Measurements from ENCODE around the gene AAMP. TPM values are rescaled to one million over a fixed set of nuclear protein-coding genes. Genes with fewer than 3 reads are reported as not detected.
"Not testable (repeated sequence)": the region's sequence is repeated elsewhere in the genome, so short reads cannot be mapped to it uniquely, and the experiment has no call there.

AAMP gene
- total and polyA plus RNA-seq, 10 donors, result 54.1 to 93.8 (median 62.5) TPM

DNA sequence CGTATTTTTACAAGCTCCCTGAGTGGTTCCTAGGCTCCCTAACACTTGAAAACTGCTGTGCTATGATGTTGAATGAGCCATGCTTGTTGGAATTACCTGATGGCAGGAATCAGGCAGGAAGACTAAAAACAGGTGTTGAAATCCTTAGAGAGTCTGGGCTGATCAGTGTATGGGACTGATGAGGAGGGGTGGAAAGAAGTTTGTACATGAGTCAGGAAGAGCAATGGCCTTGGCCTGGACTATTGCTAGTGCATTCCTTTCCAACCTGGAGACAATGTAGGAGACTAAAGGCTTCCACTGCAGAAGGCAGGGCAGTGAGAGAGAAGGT is 47.3 kb upstream of the AAMP start:
- no peak for DNase-seq
- Histone ChIP-seq H3K4me3 (peak overlapping the region in 1 of 8 donors; percentile 28), H3K27ac (peak overlapping the region in 2 of 8 donors; percentile 55 to 58), H3K36me3 (no peaks in the 10 kb centered on the region), H3K4me1 (peaks cover 6 to 68% (median 26%) of the 10 kb centered on the region in 6 donors), H3K9me3 (no peaks in the 10 kb centered on the region), H3K27me3 (replicated peaks in 1 of 7) (no peaks in the 10 kb centered on the region)
- TF ChIP-seq POLR2AphosphoS5 (IDR thresholded peaks at IDR 0.05) (no peak), POLR2A (IDR thresholded peaks at IDR 0.05) (no peak)
- TF ChIP-seq, protein P1, sequence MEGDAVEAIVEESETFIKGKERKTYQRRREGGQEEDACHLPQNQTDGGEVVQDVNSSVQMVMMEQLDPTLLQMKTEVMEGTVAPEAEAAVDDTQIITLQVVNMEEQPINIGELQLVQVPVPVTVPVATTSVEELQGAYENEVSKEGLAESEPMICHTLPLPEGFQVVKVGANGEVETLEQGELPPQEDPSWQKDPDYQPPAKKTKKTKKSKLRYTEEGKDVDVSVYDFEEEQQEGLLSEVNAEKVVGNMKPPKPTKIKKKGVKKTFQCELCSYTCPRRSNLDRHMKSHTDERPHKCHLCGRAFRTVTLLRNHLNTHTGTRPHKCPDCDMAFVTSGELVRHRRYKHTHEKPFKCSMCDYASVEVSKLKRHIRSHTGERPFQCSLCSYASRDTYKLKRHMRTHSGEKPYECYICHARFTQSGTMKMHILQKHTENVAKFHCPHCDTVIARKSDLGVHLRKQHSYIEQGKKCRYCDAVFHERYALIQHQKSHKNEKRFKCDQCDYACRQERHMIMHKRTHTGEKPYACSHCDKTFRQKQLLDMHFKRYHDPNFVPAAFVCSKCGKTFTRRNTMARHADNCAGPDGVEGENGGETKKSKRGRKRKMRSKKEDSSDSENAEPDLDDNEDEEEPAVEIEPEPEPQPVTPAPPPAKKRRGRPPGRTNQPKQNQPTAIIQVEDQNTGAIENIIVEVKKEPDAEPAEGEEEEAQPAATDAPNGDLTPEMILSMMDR (IDR thresholded peaks at IDR 0.05 in 8 of 11, conservative IDR thresholded peaks at IDR 0.05 in 3 of 11), result no peak
- intact Hi-C loops (cut with DNase I; ENCODE audit: low total_unique reads), result no loop called here
- 84 to 100% (median 93%) methylated on average over 1 of the region's 1 CpG for WGBS, 5 donors

DNA sequence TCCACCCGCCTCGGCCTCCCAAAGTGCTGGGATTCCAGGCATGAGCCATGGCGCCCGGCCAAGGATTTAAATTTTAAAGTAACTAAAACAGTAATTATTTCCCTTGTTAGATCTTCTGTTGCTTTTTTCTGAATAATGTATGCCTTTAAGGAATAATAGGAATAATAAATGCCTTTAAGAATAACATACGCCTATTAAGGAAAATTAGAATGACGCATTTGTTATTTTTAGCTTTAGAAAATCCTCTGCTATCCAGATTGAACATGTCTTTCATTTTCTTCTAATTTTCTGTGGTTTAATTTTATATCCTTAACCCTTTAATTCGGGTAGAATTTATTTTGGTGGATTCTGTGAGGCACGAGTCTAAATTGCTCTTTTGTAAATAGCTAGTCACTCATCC is 45.5 kb upstream of the AAMP start:
- no peak for DNase-seq
- TF ChIP-seq, protein P1 (IDR thresholded peaks at IDR 0.05 in 8 of 11, conservative IDR thresholded peaks at IDR 0.05 in 3 of 11), result no peak
- TF ChIP-seq POLR2AphosphoS5 (IDR thresholded peaks at IDR 0.05), result no peak
- no peak for TF ChIP-seq POLR2A (IDR thresholded peaks at IDR 0.05)
- H3K4me3 ChIP-seq, result no peak overlapping the region
- peaks cover under 1 to 51% (median 11%) of the 10 kb centered on the region in 6 donors for H3K4me1 ChIP-seq
- no peaks in the 10 kb centered on the region for H3K27me3 ChIP-seq (replicated peaks in 1 of 7)
- H3K27ac ChIP-seq, result no peak overlapping the region
- no peaks in the 10 kb centered on the region for H3K36me3 ChIP-seq
- intact Hi-C loops (cut with DNase I; ENCODE audit: low total_unique reads), result no loop called here
- H3K9me3 ChIP-seq, result no peaks in the 10 kb centered on the region
- WGBS, 5 donors, result 86 to 88% (median 88%) methylated on average over 8 of the region's 8 CpGs

DNA sequence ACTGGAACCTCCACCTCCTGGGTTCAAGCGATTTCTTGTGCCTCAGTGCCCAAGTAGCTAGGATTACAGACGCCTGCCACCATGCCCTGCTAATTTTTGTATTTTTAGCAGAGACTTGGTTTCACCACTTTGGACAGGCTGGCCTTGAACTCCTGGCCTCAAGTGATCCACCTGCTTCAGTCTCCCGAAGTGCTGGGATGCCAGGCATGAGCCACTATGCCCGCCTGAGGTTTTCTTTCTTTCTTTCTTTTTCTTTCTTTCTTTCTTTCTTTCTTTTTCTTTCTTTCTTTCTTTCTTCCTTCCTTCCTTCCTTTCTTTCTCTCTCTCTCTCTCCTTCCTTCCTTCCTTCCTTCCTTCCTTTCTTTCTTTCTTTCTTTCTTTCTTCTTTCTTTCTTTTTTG is 44.8 kb upstream of the AAMP start:
- H3K36me3 ChIP-seq; H3K4me3 ChIP-seq; H3K27ac ChIP-seq; H3K27me3 ChIP-seq (replicated peaks in 1 of 7); intact Hi-C loops (cut with DNase I; ENCODE audit: low total_unique reads); H3K9me3 ChIP-seq; DNase-seq: not testable (repeated sequence)
- peaks cover 0 to 44% (median 7%) of the 10 kb centered on the region in 6 donors for H3K4me1 ChIP-seq
- 88 to 98% (median 96%) methylated on average over 4 of the region's 4 CpGs for WGBS, 5 donors

DNA sequence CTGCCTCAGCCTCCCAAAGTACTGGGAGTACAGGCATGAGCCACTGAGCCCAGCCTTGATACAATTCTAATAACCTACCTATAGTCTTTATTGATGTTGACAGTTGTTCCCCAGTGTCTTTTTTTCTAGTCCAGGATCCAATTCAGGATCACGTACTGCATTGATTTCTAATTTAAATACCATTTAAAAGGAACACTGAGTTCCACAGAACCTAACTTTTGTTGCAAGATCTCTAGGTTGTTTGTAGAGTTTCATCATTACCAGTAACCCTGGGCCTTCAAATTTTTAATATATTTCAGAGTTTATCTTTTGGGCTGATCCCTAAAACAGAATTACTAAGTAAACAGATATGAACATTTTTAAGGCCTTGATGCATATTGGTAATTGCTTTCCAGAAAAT is 43.4 kb upstream of the AAMP start:
- Histone ChIP-seq H3K27ac (no peak overlapping the region), H3K4me3 (no peak overlapping the region), H3K36me3 (no peaks in the 10 kb centered on the region), H3K27me3 (replicated peaks in 1 of 7) (no peaks in the 10 kb centered on the region), H3K9me3 (no peaks in the 10 kb centered on the region), H3K4me1 (peaks cover 0 to 50% (median 6%) of the 10 kb centered on the region in 6 donors)
- WGBS, 5 donors, result 85 to 92% (median 88%) methylated on average over 1 of the region's 1 CpG
- TF ChIP-seq POLR2AphosphoS5 (IDR thresholded peaks at IDR 0.05), result no peak
- TF ChIP-seq, protein P1 (IDR thresholded peaks at IDR 0.05 in 8 of 11, conservative IDR thresholded peaks at IDR 0.05 in 3 of 11), result no peak
- no peak for TF ChIP-seq POLR2A (IDR thresholded peaks at IDR 0.05)
- intact Hi-C loops (cut with DNase I; ENCODE audit: low total_unique reads), result no loop called here
- no peak for DNase-seq

DNA sequence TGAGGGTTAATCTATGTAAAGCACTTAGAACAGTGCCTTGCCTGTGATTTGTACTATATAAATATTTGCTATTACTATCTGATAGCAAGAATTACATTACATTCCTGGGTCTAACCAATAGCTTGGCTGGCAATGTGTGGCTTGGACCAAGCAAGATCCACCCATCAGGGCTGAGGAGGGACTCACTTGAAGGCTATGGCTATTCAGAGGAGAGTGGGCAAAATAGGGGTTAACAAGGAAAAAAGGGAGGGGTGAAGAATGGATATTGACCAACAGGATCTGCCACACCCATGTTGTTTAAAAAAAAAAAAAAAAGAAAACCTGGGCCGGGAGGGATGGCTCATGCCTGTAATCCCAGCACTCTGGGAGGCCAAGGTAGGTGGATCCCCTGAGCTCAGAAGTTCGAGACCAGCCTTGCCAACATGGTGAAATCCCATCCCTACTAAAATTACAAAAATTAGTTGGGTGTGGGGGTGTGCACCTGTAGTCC is 42.4 kb upstream of the AAMP start:
- DNase-seq, result no peak
- no peaks in the 10 kb centered on the region for H3K9me3 ChIP-seq
- H3K27me3 ChIP-seq (replicated peaks in 1 of 7), result no peaks in the 10 kb centered on the region
- H3K4me1 ChIP-seq, result peaks cover 0 to 49% (median 6%) of the 10 kb centered on the region in 6 donors
- no peak overlapping the region for H3K4me3 ChIP-seq
- intact Hi-C loops (cut with DNase I; ENCODE audit: low total_unique reads), result no loop called here
- WGBS, 5 donors, result 46 to 66% (median 61%) methylated on average over 2 of the region's 2 CpGs
- TF ChIP-seq POLR2A (IDR thresholded peaks at IDR 0.05), result no peak
- TF ChIP-seq, protein P1 (IDR thresholded peaks at IDR 0.05 in 8 of 11, conservative IDR thresholded peaks at IDR 0.05 in 3 of 11), result no peak
- no peak for TF ChIP-seq POLR2AphosphoS5 (IDR thresholded peaks at IDR 0.05)
- no peak overlapping the region for H3K27ac ChIP-seq
- no peaks in the 10 kb centered on the region for H3K36me3 ChIP-seq

DNA sequence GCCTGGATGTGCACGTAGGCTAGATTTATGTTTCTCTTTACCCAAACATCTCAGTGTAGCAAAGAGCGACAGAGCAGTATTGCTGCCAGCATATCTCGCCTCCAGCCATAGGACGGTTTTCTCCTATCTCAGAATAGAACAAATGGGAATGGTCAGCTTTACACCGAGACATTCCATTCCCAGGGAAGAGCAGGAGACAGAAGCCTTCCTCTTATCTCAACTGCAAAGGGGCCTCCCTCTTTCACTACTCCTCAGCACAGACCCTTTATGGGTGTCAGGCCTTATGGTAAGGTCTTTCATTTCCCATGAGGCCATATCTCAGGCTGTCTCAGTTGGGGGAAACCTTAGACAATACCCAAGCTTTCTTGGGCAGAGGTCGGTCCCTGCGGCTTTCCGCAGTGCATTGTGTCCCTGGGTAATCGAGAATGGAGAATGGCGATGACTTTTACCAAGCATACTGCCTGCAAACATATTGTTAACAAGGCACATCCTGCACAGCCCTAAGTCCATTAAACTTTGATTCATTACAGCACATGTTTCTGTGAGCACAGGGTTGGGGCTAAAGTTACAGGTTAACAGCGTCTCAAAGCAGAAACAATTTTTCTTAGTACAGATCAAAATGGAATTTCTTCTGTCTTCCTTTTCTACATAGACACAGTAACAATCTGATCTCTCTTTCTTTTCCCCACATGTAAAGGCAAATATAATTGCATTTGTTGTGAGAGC is 41.8 kb upstream of the AAMP start:
- H3K9me3 ChIP-seq; H3K27ac ChIP-seq; H3K27me3 ChIP-seq (replicated peaks in 1 of 7); DNase-seq; intact Hi-C loops (cut with DNase I; ENCODE audit: low total_unique reads); H3K36me3 ChIP-seq; H3K4me3 ChIP-seq: not testable (repeated sequence)
- H3K4me1 ChIP-seq, result peaks cover 0 to 43% (median 3%) of the 10 kb centered on the region in 6 donors
- 87 to 94% (median 92%) methylated on average over 11 of the region's 11 CpGs for WGBS, 5 donors

All from spleen (tissue), 11 donors.